NCI-H187 treated with DMSO at 0.1 percent for 48 hours (cell line): ENCODE measurements around the gene PIK3R1.
A peak's percentile ranks its signal among the peaks of the same experiment; 100 is the strongest.
"Not testable (repeated sequence)": the region's sequence is repeated elsewhere in the genome, so short reads cannot be mapped to it uniquely, and the experiment has no call there.

Experiments used
- DNase-seq: peaks from one replicate; lab custom pipeline; 2025; lab: John Stamatoyannopoulos, UW

PIK3R1 gene

DNA sequence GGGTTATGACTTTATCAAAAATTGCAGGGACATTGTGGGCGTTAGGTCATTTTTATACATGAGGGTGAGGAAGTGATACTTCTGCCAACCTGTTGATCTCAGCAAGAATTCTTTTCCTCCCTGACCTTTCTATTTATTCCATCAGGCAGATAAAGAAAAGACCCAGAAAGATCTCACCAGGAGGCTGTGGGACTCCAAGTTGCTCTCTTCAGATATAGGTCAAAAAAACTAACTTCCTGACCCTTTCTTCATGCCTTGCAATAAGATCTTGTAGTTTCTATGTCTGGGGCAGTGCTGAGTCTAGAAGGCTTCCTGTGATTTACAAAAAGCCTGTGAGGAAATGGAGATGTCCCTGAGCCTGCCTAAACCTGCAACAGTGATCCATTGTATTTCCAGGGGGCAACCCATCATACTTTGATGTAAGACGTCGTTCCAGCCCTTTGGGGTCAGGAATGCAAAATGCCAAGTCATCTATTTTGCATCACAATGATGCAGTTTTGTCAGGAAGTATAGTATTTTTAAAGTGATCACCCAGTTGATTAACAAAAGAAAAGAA, 22.0 kb upstream of the PIK3R1 start:
- DNase-seq: no peak

DNA sequence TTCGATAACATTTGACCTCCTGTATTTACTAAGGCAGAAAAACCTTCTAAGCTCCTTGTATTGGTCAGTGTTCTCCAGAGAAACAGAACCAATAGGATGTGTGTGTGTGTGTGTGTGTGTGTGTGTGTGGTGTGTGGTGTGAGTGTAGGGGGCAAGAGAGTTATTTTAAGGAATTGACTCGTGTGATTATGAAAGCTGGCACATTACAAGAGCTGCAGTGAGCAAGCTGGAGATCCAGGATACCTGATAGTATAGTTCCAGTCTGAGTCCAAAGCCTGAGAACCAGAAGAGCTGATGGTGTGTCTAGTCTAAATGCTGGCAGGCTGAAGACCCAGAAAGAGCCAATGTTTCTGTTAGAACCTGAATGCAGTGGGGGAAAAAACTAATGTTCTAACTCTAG, 21.2 kb upstream of the PIK3R1 start:
- DNase-seq: no peak

DNA sequence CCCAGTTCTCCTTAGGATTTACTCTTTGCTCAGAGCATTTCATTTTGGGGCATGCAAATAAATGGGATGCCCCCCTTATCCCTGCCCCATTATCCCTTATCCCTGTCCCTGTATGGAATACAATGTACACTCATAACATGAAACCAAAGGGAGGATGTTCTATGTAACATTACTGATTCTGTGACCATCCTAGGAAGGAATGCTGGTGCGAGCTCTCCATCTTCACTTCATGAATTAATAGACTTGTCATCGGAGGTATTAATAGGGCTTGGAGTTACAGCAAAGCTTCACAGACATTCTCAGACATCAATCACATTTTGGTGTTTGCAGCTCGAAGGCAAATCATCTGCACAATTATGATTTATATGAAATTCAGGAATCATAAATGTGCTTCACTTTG, 20.4 kb upstream of the PIK3R1 start:
- no peak for DNase-seq

DNA sequence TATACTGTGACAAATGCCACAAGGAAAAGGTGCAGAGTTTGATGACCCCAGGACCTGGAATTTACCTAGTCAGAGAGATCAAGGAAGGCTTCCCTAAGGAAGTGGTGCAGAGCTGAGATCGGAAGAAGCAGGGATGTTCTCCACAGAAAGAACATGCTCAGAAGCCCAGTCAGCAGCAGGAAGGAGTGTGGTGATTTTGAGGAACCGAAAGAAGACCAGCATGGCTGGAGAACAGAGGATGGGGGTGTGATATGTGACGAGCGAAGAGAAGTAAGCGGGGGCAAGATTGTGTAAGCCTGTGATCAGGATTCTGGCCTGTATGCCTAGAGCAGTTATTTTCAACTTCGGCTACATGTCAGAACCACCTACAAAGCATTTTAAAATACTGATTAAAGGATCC, 18.7 kb upstream of the PIK3R1 start:
- no peak for DNase-seq

DNA sequence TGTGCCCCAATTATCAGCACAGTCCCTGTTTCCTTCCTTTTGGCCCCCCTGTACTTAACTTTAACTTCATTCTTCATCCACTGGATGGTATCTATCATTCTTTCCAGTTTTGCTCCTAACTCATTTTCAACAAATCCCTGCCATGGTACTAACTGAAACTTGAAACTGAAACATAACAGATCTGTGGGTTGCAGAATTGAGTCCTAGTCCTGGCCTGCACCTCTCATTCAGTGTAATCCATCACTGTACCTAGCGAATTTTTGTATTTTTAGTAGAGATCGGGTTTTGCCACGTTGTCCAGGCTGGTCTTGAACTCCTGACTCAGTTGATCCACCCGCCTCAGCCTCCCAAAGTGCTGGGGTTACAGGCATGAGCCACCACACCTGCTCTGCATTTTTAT, 15.3 kb upstream of the PIK3R1 start:
- no peak for DNase-seq

- DNase-seq: not testable (repeated sequence)
Measured at GRCh38 chr5:68210654-68211053, 4.9 kb upstream of the PIK3R1 start.

GRCh38 chr5:68214482-68215207, 911 bp upstream of the PIK3R1 start:
- DNase-seq: no peak

DNA sequence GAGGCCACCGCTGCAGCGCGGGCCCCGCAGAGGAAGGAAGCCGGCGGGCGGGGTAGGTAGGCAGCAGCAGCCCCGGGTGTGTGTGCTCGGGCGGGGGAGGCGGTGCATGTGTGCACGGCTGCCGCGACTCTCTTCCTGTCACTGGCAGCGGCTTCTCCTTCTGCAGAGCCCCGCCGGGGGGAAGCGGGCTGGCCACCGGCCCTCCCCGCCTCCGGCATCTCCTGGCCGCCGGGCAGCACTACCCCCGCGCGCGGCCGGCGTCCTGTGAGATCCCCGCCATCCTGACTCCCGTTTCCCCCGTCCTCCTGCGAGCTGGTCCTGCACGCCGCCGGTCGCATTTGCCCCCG, 315 bp downstream of the PIK3R1 start:
- peak; percentile 79 for DNase-seq

DNA sequence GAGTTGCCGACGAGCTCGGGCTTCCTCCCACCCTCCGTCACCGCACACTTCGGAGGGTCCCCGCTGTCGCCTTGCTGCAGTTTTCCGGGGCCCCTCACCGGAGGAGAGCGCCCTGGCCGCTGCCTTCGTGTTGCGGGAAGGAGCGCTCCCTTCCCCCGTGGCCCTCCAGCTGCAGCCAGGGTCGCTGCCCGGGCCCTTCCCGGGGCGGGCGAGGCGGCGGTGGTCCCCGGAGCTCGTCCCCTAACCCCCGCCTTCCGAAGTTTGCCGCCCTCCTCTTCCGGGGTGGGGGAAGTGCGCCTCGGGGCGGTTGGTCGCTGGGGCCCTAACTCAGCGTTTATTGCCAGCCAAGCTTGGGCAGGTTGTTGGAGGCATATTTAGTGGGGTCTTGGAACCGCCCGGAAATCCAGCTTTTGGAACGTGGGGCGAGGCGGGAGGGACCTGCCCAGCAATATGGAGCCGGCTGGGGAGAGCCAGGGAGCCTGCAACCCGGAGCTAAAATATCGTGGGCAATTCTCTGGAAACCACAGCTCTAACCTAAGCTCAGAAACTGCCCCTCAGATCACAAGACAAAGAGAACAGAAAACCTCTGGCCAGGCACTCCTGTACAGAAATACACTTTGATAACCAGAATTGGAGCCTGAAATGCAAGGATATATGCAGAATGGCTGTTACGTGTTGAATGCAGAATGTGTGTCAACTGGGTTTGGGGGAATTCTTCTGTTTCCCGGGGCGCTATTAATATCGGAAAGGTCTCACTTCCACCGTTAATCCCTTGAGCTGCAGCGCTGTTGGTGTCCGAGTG, 890 bp downstream of the PIK3R1 start:
- no peak for DNase-seq

DNA sequence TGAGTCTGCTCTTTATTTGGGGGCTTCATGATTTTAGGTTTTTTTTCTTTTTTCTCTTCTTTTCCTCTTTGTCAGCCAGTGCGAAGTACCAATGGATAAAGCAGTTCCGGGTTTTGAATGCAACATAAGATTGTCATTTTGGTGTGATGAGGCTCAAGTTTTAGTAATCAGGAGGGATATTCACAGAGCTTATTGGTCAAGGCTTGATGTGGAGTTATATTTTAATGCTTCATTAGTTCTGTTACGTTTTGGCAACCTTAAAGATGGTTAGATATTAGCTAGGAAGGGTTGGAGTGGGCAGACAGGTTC, 1.4 kb downstream of the PIK3R1 start:
- no peak for DNase-seq

DNA sequence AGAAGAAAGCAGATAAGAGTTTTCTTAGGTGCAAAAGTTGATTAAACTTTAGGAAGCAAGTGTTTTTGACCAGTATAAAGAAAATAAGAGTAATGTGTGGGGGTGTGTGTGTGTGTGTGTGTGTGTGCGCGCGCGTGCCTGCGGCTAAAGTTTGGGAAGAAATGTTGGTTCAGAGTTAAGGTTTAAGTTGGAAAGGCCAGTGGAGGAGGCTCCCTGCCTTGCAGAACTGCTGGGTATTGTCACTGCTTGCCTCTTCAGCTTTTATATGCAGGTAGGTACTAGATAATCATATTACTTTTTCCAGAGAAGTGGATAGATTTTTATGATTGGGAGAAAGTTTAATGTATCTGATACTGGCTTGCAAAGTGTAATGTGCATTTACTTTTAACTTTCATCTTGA, 2.0 kb downstream of the PIK3R1 start:
- DNase-seq: no peak

- DNase-seq: no peak
Measured at GRCh38 chr5:68219161-68219816, 3.7 kb downstream of the PIK3R1 start.

GRCh38 chr5:68220260-68220659, 4.7 kb downstream of the PIK3R1 start:
- DNase-seq: no peak

- DNase-seq: no peak
Measured at GRCh38 chr5:68220914-68221313, 5.4 kb downstream of the PIK3R1 start.

DNA sequence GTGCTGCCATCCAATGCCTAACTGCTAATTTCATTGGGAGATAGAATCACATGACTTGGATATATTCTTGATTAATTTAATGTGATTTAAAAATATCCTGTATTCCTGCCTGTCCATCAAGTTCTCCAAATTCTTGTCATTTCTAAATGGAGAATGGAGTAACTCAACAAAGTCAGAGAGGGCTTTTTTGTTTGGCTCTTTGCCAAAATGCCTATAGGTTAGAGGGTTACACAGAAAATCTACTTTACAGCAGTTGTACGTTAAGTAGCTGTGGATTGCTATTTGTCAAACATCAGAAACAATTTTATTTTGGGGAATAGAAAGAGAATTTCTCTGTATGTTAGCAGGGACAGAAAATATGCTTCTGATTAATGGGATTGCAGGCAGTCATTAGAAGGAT, 5.9 kb downstream of the PIK3R1 start:
- no peak for DNase-seq

GRCh38 chr5:68222310-68222709, 6.8 kb downstream of the PIK3R1 start:
- no peak for DNase-seq

- DNase-seq: no peak
Measured at GRCh38 chr5:68222824-68223354, 7.3 kb downstream of the PIK3R1 start.

GRCh38 chr5:68223904-68224303, 8.3 kb downstream of the PIK3R1 start:
- DNase-seq: no peak

- DNase-seq: no peak
Measured at GRCh38 chr5:68224509-68225187, 9.1 kb downstream of the PIK3R1 start.

DNA sequence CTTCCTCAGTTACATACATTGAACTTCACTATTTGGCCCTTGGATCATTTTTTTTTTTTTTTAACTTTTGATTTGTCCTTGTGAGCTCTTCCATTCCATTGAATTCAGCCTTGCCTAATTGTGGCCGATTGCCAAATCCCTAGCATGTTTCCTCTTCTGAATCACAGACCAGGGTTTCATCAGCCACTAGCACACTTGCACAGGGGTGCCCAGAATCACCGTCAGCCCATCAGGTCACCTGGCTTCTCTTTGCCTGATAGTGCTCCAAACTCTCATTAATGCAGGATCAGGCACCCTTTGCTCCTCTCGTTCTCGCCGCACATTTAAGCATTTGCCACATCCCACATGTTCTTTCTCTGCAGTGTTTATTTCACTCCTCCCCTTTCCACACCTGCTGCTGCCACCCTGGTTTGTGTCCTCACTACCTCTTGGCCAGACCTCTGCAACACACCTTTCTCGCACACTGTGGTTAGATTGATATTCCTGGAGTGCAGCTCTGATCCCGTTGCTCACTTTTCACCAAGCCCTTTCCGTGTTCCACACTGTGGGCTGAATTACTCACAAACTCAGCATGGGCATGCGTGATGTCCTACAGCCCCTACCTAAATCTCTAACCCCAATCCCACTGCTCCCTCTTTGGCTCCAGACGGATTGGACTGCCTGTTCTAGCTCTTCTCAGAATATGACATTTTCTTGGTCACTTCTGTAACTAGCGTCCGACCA, 9.8 kb downstream of the PIK3R1 start:
- no peak for DNase-seq

DNA sequence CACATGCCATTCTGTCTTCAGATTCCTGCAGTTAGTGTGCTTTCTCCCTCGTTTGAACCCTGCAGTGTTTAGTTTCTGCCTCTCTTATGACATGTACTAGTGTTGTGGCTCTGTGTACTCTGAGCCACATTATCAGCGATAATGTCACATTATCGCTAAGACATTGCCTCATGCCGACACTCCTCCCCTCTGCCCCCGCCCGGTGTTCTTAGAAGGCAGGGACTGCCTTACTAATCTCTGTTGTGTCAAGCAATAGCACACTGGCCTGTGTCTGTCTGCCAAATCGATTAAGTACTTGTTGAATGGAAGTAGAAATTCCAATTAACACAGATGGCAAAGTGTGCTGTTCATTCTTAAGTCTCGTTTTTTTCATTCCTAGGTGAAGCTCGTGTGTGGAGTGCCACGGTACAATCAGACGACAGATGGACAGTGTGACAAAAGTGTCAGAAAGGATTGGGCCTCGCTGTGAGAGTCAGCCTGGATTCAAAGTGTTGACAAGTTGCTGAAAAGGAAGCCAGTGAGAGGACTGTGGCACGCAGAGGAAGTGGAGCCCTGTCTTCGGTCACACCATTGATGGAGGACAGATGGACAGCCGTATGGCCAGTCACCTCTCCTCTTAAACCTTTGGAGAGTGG, 10.5 kb downstream of the PIK3R1 start:
- DNase-seq: no peak
